ENCODE measurements around the gene NUP210. TPM values are rescaled to one million over a fixed set of nuclear protein-coding genes. Genes with fewer than 3 reads are reported as not detected.
"Not testable (repeated sequence)": the region's sequence is repeated elsewhere in the genome, so short reads cannot be mapped to it uniquely, and the experiment has no call there.

The NUP210 gene
- total RNA-seq, 1 donor: 140 TPM

DNA sequence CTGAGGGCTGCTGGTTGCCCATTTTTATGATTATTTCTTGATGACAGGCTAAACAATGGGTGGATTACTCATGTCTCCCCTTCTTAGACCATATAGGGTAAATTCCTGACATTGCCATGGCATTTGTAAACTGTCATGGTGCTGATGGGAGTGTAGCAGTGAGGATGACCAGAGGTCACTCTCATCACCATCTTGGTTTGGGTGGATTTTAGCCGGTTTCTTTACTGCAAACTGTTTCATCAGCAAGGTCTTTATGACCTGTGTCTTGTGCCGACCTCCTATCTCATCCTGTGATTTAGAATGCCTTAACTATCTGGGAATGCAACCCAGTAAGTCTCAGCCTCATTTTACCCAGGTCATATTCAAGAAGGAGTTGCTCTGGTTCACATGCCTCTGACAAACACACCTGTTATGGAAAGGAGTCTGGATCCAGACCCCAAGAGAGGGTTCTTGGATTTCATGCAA is 10.3 kb upstream of the NUP210 start:
- not testable (repeated sequence) for DNase-seq (ENCODE audit: low read depth in 2 of 3, low spot score in 2 of 3)

- DNase-seq (ENCODE audit: low read depth in 2 of 3, low spot score in 2 of 3): no peak
These were observed 9.6 kb upstream of the NUP210 start for GRCh38 chr3:13429631-13430291.

DNA sequence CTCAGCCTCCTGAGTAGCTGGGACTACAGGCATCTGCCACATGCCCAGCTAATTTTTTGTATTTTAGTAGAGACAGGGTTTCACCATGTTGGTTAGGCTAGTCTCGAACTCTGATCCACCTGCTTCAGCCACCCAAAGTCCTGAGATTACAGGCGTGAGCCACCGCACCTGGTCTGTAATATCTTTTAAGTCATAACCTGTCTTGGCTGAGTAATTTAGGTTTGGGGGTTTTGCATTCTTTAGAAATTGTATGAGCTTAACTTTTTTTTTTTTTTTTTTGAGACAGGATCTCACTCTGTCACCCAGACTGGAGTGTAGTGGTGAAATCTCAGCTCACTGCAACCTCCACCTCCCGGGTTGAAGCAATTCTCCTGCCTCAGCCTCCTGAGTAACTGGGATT is 8.6 kb upstream of the NUP210 start:
- DNase-seq (ENCODE audit: low read depth in 2 of 3, low spot score in 2 of 3): not testable (repeated sequence)

DNA sequence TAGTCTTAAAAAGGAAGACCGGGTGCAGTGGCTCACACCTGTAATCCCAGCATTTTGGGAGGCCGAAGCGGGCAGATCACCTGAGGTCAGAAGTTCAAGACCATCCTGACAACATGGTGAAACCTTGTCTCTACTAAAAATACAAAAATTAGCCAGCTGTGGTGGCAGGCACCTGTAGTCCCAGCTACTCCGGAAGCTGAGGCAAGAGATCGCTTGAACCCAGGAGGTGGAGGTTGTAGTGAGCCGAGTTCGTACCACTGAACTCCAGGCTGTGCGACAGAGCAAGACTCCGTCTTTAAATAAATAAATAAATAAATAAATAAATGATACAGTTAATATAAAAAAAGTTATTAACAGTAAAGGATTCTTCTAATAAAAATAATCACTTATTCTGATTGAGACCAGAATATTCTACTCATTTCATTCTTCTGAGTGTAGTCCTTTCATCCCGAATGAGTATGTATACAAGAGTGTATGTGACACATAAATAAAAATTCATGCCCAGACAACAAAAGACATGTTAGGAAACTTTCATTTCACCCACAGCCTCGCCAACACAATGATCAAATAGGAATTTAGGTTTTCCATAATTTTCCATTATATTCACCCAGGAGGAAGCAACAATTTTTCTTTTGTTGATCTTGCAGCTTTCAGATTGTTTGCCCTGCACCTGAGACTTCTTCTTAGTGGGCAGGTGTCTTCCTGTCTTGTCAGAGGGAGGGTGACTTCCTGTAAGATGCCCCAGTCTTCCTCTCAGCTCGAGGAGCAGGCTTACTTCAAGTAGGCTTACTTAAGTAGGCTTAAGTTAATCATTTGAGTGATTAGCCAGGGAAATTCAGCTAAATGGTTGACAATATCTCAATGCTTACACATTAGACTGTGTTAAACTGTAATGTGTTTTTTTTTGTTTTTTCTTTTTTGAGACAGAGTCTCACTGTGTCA is 7.8 kb upstream of the NUP210 start:
- DNase-seq (ENCODE audit: low read depth in 2 of 3, low spot score in 2 of 3): no peak

DNA sequence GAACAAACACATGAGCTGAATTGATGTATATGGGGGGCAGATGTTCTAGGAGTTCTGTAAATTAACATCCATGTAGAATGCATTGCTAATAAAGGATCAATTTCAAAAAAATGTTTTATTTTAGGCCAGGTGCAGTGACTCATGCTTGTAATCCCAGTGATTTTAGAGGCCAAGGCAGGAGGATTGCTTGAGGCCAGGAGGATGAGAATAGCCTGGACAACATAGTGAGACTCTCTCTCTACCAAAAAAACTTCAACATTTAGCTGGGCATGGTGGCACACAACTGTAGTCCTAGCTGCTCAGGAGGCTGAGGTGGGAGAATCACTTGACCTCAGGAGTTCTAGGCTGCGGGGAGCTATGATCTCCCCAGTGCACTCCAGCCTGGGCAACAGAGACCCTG is 6.5 kb upstream of the NUP210 start:
- DNase-seq (ENCODE audit: low read depth in 2 of 3, low spot score in 2 of 3): no peak

- no peak for DNase-seq (ENCODE audit: low read depth in 2 of 3, low spot score in 2 of 3)
These were observed 5.6 kb upstream of the NUP210 start for GRCh38 chr3:13425689-13426088.

DNA sequence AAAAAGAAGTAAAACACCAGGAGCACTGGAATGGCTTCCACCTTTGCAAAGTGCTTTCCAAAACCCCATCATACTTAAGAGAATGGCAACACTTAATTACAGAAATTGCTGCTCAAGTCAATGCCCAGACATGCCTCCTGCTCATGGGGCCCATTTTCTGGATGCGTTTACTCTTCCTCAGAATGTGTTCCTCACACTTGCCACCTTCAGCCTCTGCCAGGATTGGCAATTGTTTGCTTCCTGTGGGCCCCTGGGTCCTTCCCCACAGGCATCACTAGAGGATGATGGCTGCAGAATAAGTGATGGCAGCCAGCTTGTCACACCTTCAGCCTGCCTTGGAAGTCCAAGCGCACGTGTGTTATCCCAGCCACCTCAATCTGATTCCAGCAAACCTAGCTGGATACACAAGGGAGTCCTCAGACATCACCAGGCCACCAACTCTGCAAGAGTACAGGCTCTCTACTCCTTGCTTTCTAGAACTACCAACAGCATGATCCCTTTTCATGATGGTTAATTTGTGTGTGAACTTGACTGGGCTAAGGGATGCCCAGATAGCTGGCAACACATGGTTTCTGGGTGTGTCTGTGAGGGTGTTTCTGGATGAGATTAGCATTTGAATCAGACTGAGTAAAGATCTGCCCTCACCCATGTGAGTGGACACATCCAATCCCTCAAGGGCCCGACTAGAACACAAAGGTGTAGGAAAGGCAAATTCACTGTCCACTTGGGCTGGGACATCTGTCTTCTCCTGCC is 4.9 kb upstream of the NUP210 start:
- DNase-seq (ENCODE audit: low read depth in 2 of 3, low spot score in 2 of 3): no peak

DNA sequence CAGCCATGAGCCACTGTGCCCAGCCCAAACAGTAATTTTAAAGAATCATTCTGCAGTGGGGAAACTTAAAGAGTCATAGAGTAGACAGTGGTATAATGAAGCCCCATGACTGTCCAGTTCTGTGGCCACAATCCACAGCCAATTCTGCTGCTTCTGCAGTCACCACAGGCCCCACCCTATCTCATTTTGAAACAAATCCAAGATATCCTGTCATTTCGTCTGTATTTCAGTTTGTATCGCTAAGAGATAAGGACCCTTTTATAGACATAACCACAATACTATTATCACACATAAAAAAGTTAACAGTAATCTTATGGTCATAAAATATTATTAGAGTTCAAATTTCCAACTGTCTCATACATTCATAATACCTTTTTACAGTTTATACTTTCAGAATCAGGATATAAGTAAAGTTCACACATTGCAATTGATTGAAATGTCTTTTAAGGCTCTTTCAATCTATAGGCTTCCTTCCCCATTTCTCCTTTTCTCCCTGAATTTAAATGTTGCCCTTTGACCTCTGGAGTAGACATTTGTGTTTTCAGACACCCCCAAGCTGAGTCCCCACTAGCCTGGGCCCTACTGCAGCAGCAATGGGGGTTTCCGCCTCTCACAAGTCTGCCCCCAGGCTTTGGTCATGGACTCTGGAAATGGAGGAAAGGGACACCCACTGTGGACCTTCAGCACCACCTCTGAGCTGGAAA is 4.2 kb upstream of the NUP210 start:
- DNase-seq (ENCODE audit: low read depth in 2 of 3, low spot score in 2 of 3): no peak

GRCh38 chr3:13420831-13421765 is 976 bp upstream of the NUP210 start:
- DNase-seq (ENCODE audit: low read depth in 2 of 3, low spot score in 2 of 3): peak; percentile 41 to 74 (median 51)

- peak in 2 of 3 donors; percentile 57 to 75 for DNase-seq (ENCODE audit: low read depth in 2 of 3, low spot score in 2 of 3)
These were observed 547 bp downstream of the NUP210 start for GRCh38 chr3:13419505-13420044.

DNA sequence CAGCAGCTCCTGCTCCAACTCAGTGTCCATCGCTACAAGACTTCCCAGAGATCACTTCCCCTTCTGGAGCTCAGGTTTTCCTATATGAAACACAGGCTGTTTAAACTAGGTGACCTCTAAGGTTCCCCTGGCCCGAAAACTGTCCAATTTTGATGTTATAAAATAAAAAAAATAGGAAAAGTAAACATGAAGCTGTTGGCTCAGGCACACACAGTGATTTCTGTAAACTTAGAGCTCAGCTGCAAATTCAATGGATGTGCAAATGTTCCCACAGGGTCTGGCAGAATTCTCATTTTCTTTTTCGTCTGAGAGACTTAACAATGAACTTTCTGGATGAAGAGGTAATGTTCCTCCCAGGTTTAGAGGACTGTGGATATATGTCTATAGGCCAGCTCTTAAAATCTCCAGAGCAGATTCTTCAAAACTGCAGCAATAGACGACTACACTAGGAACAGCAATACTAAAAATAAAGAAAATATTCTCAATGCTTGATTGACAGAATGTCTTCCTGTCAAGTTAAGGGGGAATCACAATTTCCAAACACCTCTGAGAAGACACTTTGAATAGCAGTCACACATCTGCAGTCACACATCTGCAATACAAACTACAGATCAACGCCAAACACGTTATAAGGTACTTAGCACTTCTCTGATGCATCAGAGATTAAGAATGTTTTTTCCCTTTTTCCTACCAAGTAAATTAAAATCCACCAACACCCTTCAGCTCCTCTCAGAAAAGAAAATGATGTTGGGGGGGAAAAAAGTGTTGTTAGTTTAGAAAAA is 2.8 kb downstream of the NUP210 start:
- DNase-seq (ENCODE audit: low read depth in 2 of 3, low spot score in 2 of 3): no peak

- DNase-seq (ENCODE audit: low read depth in 2 of 3, low spot score in 2 of 3): no peak
These were observed 3.9 kb downstream of the NUP210 start for GRCh38 chr3:13415997-13416793.

- no peak for DNase-seq (ENCODE audit: low read depth in 2 of 3, low spot score in 2 of 3)
These were observed 4.7 kb downstream of the NUP210 start for GRCh38 chr3:13415236-13415986.

- DNase-seq (ENCODE audit: low read depth in 2 of 3, low spot score in 2 of 3): peak in 2 of 3 donors; percentile 92 to 94
These were observed 5.9 kb downstream of the NUP210 start for GRCh38 chr3:13414040-13414729.

DNA sequence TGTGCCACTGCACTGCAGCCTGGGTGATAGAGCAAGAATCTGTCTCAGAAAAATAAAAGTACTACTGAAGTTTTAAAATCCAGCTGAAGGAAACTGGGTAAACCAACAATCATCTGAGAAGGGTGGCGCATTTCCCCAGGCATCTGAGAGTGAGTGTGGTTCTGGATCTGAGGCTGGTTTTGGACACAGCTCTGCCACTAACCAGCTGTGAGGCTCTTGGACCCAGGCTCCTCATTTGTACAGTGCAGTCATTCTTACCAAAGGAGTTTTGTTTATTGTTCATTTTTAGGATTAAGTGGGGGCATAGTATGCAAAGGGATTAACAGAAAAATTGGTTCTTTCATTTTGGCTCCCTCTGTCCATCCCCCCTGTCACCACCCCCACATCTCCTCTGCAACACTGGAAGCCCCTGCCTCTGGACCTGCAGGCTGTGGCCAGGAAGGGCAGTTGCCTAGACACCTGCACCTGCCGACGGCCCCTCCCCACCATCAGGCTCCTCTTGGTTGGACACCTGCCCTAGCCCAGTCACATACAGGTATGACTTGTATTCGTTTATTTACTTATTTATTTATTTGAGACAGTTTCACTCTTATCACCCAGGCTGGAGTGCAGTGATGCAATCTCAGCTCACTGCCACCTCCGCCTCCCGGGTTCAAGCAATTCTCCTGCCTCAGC is 8.8 kb downstream of the NUP210 start:
- DNase-seq (ENCODE audit: low read depth in 2 of 3, low spot score in 2 of 3): no peak

- DNase-seq (ENCODE audit: low read depth in 2 of 3, low spot score in 2 of 3): no peak
These were observed 11.2 kb downstream of the NUP210 start for GRCh38 chr3:13408890-13409289.

Measured in hematopoietic multipotent progenitor cell (in vitro differentiated cells).